Measurements from ENCODE around the gene SRD5A3. TPM values are rescaled to one million over a fixed set of nuclear protein-coding genes. Genes with fewer than 3 reads are reported as not detected.
A peak's percentile ranks its signal among the peaks of the same experiment; 100 is the strongest.
"Not testable (repeated sequence)": the region's sequence is repeated elsewhere in the genome, so short reads cannot be mapped to it uniquely, and the experiment has no call there.

Gene SRD5A3
- total RNA-seq, 1 donor from 2014 or later, result 6.8 TPM

DNA sequence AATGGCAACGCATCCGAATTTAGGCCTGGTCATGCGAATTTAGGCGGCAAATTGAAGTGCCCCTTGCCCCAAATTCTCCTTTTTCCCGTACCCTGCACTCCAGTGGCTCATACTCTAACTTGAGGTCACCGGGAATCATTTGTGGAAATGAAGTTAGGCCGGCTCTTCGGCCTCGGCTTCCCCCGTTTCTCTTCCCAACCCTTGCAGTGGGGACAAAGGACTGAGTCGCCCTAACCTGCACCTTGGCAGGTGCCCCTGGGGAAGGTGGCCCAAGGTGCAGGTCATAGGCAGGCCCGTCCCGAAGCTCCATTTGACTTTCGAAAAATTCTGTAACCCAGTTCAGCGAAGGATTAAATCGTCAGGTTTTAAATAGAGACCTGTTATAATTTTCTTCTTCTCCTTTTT is 811 bp downstream of the SRD5A3 start:
- no peak for DNase-seq (ENCODE audit: low spot score in 2 of 2)
- peak overlapping the region; percentile 95 to 98 for H3K27ac ChIP-seq
- H3K4me3 ChIP-seq, result peak overlapping the region; percentile 73 to 90
- H3K36me3 ChIP-seq, result no peaks in the 10 kb centered on the region
- H3K9me3 ChIP-seq, result no peaks in the 10 kb centered on the region
- intact Hi-C loops (cut with DNase I), result loop anchor here (1.0 to 10.0 kb wide), 8 partner anchors 11 to 600 kb away; partner anchors contain the start of genes CEP135, CLOCK and EXOC1
- H3K4me1 ChIP-seq, result peaks cover 4 to 6% of the 10 kb centered on the region in 2 donors
- H3K27me3 ChIP-seq, result no peaks in the 10 kb centered on the region
- TF ChIP-seq, protein P1, sequence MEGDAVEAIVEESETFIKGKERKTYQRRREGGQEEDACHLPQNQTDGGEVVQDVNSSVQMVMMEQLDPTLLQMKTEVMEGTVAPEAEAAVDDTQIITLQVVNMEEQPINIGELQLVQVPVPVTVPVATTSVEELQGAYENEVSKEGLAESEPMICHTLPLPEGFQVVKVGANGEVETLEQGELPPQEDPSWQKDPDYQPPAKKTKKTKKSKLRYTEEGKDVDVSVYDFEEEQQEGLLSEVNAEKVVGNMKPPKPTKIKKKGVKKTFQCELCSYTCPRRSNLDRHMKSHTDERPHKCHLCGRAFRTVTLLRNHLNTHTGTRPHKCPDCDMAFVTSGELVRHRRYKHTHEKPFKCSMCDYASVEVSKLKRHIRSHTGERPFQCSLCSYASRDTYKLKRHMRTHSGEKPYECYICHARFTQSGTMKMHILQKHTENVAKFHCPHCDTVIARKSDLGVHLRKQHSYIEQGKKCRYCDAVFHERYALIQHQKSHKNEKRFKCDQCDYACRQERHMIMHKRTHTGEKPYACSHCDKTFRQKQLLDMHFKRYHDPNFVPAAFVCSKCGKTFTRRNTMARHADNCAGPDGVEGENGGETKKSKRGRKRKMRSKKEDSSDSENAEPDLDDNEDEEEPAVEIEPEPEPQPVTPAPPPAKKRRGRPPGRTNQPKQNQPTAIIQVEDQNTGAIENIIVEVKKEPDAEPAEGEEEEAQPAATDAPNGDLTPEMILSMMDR (IDR thresholded peaks at IDR 0.05), result no peak

DNA sequence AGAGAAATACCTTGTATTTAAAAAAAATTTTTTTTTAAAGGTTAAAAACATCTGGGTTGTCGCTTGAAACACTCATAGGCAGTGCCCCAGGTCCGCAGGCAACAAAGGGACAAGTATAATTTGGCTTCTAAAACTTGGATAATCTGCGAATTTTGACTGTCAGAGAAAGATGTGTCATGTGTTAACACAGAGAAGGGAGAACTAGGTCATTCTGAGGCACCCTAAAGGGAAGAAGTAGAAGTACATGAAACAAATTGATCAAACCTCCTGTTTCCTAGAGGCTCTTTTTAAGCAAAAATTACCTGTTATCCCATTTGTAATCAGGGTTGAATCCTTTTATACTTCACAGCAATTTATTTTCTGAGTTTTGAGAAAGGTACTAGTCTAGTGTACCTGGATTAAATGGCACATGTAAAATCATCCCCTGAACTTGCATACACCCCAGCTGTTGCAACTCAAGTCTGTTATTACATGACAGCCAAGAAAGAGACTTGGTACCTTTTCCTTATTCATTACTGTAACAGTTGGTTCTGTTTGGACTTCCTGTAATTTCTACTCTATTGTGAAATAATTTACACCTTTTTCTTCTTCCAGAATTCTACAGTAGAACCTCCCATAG is 1.7 kb downstream of the SRD5A3 start:
- Histone ChIP-seq H3K36me3 (no peaks in the 10 kb centered on the region), H3K4me3 (no peak overlapping the region), H3K4me1 (peaks cover 4 to 6% of the 10 kb centered on the region in 2 donors), H3K9me3 (no peaks in the 10 kb centered on the region), H3K27me3 (no peaks in the 10 kb centered on the region), H3K27ac (peak overlapping the region; percentile 95 to 98)
- intact Hi-C loops (cut with DNase I), result loop anchor here (2.0 to 10.0 kb wide), 6 partner anchors 199 to 600 kb away; partner anchors contain the start of genes CEP135, CLOCK and EXOC1
- no peak for DNase-seq (ENCODE audit: low spot score in 2 of 2)
- TF ChIP-seq, protein P1 (IDR thresholded peaks at IDR 0.05), result no peak

DNA sequence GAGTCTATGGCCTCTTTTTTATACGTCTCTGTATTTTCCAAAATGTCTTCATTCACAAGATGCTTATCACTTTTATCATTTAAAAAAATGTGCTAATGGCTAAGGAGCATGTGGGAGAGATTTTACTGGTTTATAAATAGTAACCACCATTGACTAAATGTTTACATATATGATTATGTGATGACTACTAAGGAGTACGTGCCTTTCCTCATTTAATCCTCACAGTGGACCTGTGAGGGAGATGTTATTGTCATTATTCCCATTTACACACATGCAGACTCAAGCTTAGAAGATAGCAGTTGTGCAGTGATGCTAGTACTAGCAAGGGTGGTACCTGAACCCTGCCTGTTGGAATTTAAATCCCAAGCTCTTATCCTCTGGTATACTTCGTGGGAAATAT is 2.4 kb downstream of the SRD5A3 start:
- peaks cover 4 to 6% of the 10 kb centered on the region in 2 donors for H3K4me1 ChIP-seq
- no peaks in the 10 kb centered on the region for H3K36me3 ChIP-seq
- H3K9me3 ChIP-seq, result no peaks in the 10 kb centered on the region
- H3K27ac ChIP-seq, result no peak overlapping the region
- DNase-seq (ENCODE audit: low spot score in 2 of 2), result no peak
- intact Hi-C loops (cut with DNase I), result loop anchor here (5.0 to 10.0 kb wide), 5 partner anchors 386 to 599 kb away; partner anchors contain the start of genes CEP135 and EXOC1
- no peaks in the 10 kb centered on the region for H3K27me3 ChIP-seq
- no peak overlapping the region for H3K4me3 ChIP-seq
- TF ChIP-seq, protein P1 (IDR thresholded peaks at IDR 0.05), result no peak

DNA sequence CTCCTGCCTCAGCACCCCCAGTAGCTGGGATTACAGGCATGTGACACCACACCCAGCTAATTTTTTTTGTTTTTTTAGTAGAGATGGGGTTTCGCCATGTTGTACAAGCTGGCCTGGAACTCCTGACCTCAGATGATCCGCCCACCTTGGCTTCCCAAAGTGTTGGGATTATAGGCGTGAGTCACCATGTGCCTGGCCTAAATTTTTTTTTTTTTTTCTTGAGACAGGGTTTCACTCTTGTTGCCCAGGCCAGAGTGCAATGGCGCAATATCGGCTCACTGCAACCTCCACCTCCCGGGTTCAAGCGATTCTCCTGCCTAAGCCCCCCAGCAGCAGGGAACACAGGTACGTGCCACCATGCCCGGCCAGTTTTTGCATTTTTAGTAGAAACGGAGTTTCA is 4.8 kb downstream of the SRD5A3 start:
- not testable (repeated sequence) for DNase-seq (ENCODE audit: low spot score in 2 of 2)

DNA sequence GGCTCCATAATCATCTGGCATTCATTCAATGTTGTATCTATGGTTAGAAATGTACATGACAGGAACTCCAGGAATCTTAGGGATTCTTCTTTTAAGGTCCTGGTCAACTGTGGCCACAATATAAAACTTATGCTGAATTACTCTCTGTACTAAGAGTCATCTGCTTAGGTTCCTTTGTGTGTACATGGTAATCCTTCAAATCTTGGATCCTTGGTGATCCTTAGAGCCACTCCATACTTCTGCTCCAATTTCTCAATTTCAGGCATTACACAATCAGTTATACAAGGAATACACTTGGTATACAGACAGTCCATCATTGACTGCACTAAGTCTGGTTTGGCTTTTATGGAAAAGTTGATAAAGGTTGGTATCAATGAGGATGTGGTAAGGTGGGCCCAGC is 5.8 kb downstream of the SRD5A3 start:
- no peak for DNase-seq (ENCODE audit: low spot score in 2 of 2)
- TF ChIP-seq, protein P1 (IDR thresholded peaks at IDR 0.05), result no peak
- no peaks in the 10 kb centered on the region for H3K36me3 ChIP-seq
- no peak overlapping the region for H3K4me3 ChIP-seq
- peaks cover 5 to 7% of the 10 kb centered on the region in 2 donors for H3K4me1 ChIP-seq
- H3K9me3 ChIP-seq, result no peaks in the 10 kb centered on the region
- H3K27ac ChIP-seq, result no peak overlapping the region
- no peaks in the 10 kb centered on the region for H3K27me3 ChIP-seq
- intact Hi-C loops (cut with DNase I), result no loop called here

More for the DNA sequence above, 4.8 kb downstream of the SRD5A3 start:
- H3K27me3 ChIP-seq; H3K36me3 ChIP-seq; H3K4me1 ChIP-seq; H3K27ac ChIP-seq; H3K4me3 ChIP-seq; H3K9me3 ChIP-seq; intact Hi-C loops (cut with DNase I): not testable (repeated sequence)

DNA sequence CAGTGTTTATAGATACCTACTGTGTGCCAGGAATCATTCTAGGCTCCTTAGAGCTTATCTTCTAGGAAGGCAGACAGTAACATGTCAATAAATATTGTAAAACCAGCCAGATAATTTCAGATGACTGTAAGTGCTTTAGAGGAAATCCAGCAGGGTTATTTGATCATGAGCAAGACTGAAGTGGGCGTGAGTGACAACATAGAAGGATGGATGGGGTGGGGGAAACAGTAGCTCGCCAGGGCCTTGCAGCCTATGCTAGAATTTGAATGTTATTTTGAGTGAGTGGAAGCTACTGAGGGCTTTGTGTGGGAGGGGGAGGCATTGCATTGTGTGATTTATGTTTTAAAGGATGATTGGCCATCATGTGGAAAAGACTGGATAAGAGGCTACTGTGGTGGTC is 6.7 kb downstream of the SRD5A3 start:
- H3K27me3 ChIP-seq, result no peaks in the 10 kb centered on the region
- H3K4me1 ChIP-seq, result peaks cover 0 to 7% of the 10 kb centered on the region in 2 donors
- no peaks in the 10 kb centered on the region for H3K9me3 ChIP-seq
- H3K27ac ChIP-seq, result no peak overlapping the region
- H3K4me3 ChIP-seq, result no peak overlapping the region
- intact Hi-C loops (cut with DNase I), result no loop called here
- TF ChIP-seq, protein P1 (IDR thresholded peaks at IDR 0.05), result no peak
- no peaks in the 10 kb centered on the region for H3K36me3 ChIP-seq
- DNase-seq (ENCODE audit: low spot score in 2 of 2), result no peak

DNA sequence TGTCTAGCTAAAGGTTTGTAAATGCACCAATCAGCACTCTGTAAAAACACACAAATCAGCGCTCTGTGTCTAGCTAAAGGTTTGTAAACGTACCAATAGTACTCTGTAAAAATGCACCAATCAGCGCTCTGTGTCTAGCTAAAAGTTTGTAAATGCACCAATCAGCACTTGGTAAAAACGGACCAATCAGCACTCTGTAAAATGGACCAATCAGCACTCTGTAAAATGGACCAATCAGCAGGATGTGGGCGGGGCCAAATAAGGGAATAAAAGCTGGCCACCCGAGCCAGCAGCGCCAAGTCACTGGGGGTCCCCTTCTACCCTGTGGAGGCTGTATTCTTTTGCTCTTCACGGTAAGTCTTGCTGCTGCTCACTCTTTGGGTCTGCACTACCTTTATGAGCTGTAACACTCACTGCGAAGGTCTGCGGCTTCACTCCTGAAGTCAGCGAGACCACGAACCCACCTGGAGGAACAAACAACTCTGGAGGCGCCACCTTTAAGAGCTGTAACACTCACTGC is 7.2 kb downstream of the SRD5A3 start:
- not testable (repeated sequence) for H3K4me3 ChIP-seq, H3K27ac ChIP-seq

More for the DNA sequence above, 7.2 kb downstream of the SRD5A3 start:
- DNase-seq (ENCODE audit: low spot score in 2 of 2); H3K27me3 ChIP-seq; intact Hi-C loops (cut with DNase I); H3K36me3 ChIP-seq; H3K9me3 ChIP-seq: not testable (repeated sequence)
- peaks cover 0 to 13% of the 10 kb centered on the region in 2 donors for H3K4me1 ChIP-seq
